ENCODE measurements around the gene PEA15. TPM values are rescaled to one million over a fixed set of nuclear protein-coding genes. Genes with fewer than 3 reads are reported as not detected.

The PEA15 gene
- total RNA-seq, 2 donors from 2014 or later: 33.0 to 48.3 TPM

DNA sequence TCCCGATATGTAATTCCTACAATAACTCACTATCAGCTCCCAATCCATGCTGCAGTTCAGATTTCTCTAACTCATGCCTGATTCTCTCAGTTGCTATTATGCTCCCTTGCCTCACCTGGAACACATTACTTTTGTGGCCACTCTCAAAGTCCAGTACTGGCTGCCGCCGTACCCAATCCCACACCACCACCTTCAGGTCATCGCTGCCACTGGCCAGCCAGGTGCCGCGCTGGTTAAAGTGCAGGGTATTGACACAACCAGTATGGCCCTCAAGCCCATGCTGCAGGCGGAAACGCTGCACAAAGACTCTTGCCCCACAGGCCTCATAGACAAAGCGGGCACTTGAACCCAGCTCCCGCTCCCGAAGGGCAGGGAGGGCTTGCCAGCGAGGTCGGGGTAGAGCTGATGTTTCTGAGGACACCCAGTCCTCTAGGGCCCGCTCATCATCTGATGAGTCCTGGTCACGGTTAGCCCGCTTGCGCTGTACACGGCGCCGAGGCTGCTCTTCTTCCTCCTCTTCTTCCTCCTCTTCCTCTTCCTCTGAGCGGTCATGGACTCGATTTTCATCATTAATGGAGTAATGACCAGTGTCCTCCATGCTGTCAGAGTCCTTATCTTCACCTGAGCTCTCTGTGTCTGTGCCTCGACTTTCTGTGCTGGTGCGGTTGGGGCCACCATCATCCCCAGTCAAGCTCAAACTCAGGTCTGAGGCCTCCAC is 34.6 kb downstream of the PEA15 start:
- no peaks in the 10 kb centered on the region for H3K4me1 ChIP-seq
- H3K27ac ChIP-seq: no peak overlapping the region
- H3K36me3 ChIP-seq: peaks cover 19% of the 10 kb centered on the region
- no peaks in the 10 kb centered on the region for H3K27me3 ChIP-seq
- H3K9me3 ChIP-seq: no peaks in the 10 kb centered on the region
- TF ChIP-seq, protein P1, sequence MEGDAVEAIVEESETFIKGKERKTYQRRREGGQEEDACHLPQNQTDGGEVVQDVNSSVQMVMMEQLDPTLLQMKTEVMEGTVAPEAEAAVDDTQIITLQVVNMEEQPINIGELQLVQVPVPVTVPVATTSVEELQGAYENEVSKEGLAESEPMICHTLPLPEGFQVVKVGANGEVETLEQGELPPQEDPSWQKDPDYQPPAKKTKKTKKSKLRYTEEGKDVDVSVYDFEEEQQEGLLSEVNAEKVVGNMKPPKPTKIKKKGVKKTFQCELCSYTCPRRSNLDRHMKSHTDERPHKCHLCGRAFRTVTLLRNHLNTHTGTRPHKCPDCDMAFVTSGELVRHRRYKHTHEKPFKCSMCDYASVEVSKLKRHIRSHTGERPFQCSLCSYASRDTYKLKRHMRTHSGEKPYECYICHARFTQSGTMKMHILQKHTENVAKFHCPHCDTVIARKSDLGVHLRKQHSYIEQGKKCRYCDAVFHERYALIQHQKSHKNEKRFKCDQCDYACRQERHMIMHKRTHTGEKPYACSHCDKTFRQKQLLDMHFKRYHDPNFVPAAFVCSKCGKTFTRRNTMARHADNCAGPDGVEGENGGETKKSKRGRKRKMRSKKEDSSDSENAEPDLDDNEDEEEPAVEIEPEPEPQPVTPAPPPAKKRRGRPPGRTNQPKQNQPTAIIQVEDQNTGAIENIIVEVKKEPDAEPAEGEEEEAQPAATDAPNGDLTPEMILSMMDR (IDR thresholded peaks at IDR 0.05): no peak
- no peak for DNase-seq
- H3K9ac ChIP-seq (ENCODE audit: low read depth in 2 of 2, low read length in 2 of 2): no peak overlapping the region
- intact Hi-C loops (cut with DNase I): no loop called here
- H3K4me3 ChIP-seq: no peak overlapping the region

DNA sequence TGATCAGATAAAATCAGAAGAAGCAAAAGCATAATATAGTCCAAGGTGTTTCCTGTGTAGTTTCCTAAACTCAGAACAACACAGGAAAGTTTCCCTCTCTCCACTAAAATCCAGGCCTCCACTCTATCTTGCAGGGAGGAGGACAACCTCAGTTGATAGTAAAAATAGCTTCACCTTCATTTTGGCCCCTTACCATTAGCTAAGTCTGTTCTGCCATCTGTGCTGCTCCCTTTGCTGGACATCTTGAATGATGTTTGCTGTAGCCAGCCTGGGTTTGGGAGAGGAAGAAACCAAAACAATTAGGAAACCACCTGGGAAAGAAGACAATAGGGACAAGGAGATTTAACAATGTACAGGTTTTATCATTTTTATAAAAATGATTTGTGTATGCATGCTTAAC is 38.6 kb downstream of the PEA15 start:
- H3K27me3 ChIP-seq: no peaks in the 10 kb centered on the region
- H3K9ac ChIP-seq (ENCODE audit: low read depth in 2 of 2, low read length in 2 of 2): no peak overlapping the region
- intact Hi-C loops (cut with DNase I): no loop called here
- no peak overlapping the region for H3K4me3 ChIP-seq
- no peaks in the 10 kb centered on the region for H3K4me1 ChIP-seq
- TF ChIP-seq, protein P1 (IDR thresholded peaks at IDR 0.05): no peak
- peaks cover 4% of the 10 kb centered on the region for H3K36me3 ChIP-seq
- H3K9me3 ChIP-seq: no peaks in the 10 kb centered on the region
- DNase-seq: no peak
- no peak overlapping the region for H3K27ac ChIP-seq

DNA sequence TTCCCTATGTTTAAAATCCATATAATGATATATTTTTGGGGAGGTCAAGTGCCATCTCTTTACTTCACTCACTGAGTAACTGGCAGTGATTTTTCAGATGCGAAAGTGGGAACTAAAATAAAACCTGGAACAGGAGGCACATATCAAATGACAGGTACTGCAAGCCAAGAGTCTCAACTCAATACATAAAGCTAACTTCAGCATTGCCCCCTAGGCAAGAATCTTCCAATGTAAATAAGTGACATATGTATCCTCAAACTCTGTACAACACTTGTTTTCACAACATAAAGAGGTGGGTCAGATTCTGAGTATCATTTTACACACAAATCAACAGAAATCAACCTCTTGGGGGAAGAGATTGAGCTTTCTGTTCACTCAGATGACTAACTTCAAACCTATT is 39.0 kb downstream of the PEA15 start:
- Histone ChIP-seq H3K9ac (ENCODE audit: low read depth in 2 of 2, low read length in 2 of 2) (no peak overlapping the region), H3K4me1 (no peaks in the 10 kb centered on the region), H3K9me3 (no peaks in the 10 kb centered on the region), H3K36me3 (peaks cover 4% of the 10 kb centered on the region), H3K27ac (no peak overlapping the region), H3K4me3 (no peak overlapping the region), H3K27me3 (no peaks in the 10 kb centered on the region)
- TF ChIP-seq, protein P1 (IDR thresholded peaks at IDR 0.05): no peak
- intact Hi-C loops (cut with DNase I): no loop called here
- no peak for DNase-seq

DNA sequence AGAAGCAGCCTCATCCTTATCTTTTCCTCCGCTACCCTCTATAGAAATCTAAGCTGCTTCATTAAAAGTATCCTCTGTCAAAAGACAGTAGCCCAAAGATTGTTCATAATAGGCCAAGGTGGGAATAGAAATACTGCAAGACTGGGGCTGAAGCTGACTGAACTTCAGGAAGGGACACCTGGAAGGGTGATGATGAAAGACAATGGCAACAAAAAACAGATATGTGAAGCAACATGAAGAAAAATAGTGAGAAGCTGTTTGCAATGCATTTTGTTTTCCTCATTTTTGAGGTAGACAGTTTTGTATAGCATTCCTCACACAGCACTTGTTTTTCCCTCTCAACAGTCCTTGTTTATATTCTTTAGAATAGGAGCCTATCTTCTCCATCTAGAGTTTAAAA is 40.2 kb downstream of the PEA15 start:
- peaks cover 2% of the 10 kb centered on the region for H3K36me3 ChIP-seq
- no peaks in the 10 kb centered on the region for H3K9me3 ChIP-seq
- H3K9ac ChIP-seq (ENCODE audit: low read depth in 2 of 2, low read length in 2 of 2): no peak overlapping the region
- TF ChIP-seq, protein P1 (IDR thresholded peaks at IDR 0.05): no peak
- H3K4me3 ChIP-seq: no peak overlapping the region
- no peak overlapping the region for H3K27ac ChIP-seq
- no peaks in the 10 kb centered on the region for H3K27me3 ChIP-seq
- intact Hi-C loops (cut with DNase I): no loop called here
- no peak for DNase-seq
- no peaks in the 10 kb centered on the region for H3K4me1 ChIP-seq

DNA sequence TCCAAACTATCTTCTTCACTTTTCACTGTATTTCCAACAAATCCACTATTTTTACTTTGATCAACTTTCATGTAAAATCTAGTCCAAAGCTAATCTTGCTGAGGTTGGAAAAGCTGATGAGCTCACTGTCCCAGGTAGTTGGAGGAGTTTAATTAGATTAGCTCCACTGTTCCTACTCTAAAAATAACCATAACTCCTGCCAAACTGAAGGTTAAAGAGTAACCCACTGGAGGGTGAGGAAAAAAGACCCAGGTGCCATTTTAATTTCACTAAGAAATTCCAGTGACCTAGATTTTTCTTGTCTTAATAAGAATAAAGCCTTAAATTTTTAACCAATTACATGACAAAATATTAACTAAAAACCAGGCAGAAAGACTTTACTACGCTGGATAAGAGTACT is 41.9 kb downstream of the PEA15 start:
- no peak for DNase-seq
- no peaks in the 10 kb centered on the region for H3K9me3 ChIP-seq
- H3K4me3 ChIP-seq: no peak overlapping the region
- H3K27me3 ChIP-seq: no peaks in the 10 kb centered on the region
- H3K4me1 ChIP-seq: no peaks in the 10 kb centered on the region
- TF ChIP-seq, protein P1 (IDR thresholded peaks at IDR 0.05): no peak
- H3K36me3 ChIP-seq: no peaks in the 10 kb centered on the region
- intact Hi-C loops (cut with DNase I): no loop called here
- no peak overlapping the region for H3K27ac ChIP-seq
- H3K9ac ChIP-seq (ENCODE audit: low read depth in 2 of 2, low read length in 2 of 2): no peak overlapping the region

Data from colonic mucosa (tissue), 4 donors.